CD4-positive, alpha-beta T cell treated with Interferon gamma for 1 hour (primary cell): ENCODE results near the gene PPDPF.
"Not testable (repeated sequence)": the region's sequence is repeated elsewhere in the genome, so short reads cannot be mapped to it uniquely, and the experiment has no call there.

Source experiments
- DNase-seq: peaks from one replicate; pipeline ENCODE4 v3.0.0-alpha.2; 2020

Gene PPDPF

GRCh38 chr20:63500902-63501817, 19.4 kb upstream of the PPDPF start:
- no peak for DNase-seq

GRCh38 chr20:63501818-63502670, 18.5 kb upstream of the PPDPF start:
- no peak for DNase-seq

DNA sequence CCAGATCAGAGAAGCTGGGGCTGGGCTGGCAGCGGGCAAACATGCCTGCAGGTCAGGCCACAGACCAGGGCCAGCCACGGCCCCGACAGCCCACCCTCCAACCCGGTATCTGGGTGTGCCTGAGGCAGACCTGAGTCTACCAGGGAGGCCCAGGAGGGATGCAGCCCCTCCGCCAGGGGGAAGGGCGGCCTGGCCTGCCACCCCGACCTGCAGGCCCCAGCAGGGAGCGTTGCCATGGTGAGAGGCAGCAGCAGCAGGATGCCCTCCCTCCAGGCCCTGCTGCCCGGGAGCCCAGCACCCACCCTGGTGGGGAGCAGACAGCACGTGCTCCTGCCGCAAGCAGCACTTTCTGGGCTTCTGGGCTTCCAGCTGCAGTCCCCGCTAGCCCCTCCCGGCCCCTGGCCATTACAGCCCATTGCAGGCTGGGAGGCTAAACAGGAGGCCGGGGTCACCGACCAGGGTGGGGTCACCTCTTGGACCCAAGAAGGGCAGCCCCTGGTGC, 17.8 kb upstream of the PPDPF start:
- no peak for DNase-seq

DNA sequence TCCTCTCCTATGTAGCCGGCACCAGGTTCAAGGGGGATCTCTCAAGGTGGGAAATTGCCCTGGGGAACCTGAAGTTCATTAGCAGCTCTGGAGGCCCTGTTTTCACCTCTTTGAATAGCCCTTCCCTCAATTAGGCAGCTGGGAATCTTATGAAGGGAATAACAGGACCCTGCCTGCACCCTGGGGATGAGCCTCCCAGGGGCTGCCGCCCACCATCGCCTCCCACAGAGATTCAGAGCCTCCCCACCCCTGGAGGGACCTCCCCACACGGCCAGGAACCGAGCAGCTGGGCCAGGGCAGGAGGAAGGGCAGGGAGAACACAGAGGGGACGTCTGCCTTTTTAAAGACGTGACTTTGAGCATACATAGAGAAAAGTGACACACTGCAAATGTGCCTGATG, 17.0 kb upstream of the PPDPF start:
- DNase-seq = no peak

DNA sequence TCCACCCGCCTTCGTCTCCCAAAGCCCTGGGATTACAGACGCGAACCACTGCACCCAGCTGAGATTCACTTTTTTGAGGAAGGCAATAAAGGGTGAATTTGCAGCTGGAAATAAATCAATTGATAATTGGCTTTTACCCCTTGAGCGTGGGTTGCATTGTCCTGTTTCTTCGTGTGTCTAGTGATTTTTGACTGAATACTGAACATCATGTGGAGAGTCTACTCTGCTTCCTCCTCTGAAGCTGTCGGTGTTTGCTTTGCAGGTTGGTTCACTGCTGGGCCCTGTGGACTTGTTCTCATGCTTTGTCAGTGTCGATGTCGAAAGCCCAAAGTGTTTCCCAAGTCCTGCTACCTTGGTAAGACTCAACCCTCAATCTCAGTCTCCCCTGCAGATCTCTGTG, 15.9 kb upstream of the PPDPF start:
- no peak for DNase-seq

- no peak for DNase-seq
These were observed 15.3 kb upstream of the PPDPF start for GRCh38 chr20:63505281-63505680.

GRCh38 chr20:63505723-63506122, 14.8 kb upstream of the PPDPF start:
- DNase-seq = no peak

DNA sequence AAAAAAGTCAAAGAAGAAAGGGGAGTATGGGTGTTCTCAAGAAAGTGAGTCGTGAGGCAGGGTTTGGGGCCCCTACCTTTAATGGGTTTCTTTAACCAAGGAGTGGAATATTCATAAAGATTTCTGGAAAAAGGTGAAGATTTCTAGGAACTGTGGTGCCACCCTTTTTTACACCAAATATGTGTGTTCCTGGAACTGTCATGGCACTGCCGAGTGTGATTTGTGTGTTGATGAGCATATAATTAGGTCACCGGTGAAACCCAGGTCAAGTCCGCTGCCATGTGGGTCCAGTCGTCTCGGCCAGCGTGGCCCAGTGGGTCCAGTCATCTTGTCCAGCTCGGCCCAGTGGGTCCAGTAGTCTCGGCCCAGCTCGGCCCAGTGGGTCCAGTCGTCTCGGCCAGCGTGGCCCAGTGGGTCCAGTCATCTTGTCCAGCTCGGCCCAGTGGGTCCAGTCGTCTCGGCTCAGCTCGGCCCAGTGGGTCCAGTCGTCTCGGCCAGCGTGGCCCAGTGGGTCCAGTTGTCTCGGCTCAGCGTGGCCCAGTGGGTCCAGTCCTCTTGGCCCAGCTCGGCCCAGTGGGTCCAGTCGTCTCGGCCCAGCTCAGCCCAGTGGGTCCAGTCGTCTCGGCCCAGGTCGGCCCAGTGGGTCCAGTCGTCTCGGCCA, 13.4 kb upstream of the PPDPF start:
- no peak for DNase-seq

DNA sequence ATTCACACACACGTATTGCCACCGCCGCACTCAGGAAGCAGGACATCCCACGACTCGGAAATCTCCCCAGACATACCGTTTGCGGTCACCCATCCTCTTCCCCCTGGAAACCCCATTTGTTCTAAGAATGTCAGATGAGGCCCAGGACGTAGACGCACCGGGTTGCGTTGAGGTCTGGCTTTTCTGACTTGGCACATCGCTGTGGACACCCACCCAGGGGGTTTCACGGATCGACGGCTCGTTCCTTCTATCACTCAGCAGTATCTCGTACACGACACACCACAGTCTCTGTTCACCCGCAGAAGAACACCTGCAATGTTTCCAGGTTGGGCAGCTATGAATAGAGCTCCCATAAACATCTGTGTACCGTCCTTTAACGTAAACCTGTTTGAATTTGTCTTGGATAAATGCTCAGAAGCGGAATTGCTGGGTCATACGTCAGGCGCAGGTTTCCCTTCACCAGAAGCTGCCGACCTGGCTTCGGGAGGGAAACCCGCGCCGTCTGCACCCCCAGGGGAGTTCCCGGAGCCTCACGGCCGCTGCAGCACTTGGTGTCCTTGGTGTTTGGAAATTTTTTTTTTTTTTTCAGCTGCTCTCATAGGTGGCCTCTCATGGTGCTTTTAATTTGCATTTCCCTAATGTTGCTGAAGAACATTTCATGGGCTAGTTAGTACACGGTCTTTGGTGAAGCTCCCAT, 12.3 kb upstream of the PPDPF start:
- DNase-seq = no peak

GRCh38 chr20:63509088-63509564, 11.4 kb upstream of the PPDPF start:
- DNase-seq = no peak

DNA sequence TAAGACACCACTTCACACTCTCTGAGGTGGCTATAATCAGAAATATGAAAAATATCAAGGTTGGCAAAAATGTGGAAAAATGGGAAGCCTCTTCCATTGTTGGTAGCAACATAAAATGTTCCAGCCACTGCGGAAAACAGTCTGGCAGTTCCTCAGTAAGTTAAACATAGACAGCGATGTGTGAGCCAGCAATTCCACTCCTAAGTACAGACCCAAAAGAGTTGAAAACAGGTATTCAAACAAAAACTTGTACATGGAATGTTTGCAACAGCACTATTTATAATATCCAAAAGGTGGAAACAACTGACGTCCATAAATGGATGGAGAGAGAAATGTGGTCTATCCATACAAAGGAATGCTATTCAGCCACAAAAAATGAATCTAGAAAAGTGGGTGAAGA, 7.4 kb upstream of the PPDPF start:
- DNase-seq = no peak

GRCh38 chr20:63514520-63514919, 6.0 kb upstream of the PPDPF start:
- not testable (repeated sequence) for DNase-seq

DNA sequence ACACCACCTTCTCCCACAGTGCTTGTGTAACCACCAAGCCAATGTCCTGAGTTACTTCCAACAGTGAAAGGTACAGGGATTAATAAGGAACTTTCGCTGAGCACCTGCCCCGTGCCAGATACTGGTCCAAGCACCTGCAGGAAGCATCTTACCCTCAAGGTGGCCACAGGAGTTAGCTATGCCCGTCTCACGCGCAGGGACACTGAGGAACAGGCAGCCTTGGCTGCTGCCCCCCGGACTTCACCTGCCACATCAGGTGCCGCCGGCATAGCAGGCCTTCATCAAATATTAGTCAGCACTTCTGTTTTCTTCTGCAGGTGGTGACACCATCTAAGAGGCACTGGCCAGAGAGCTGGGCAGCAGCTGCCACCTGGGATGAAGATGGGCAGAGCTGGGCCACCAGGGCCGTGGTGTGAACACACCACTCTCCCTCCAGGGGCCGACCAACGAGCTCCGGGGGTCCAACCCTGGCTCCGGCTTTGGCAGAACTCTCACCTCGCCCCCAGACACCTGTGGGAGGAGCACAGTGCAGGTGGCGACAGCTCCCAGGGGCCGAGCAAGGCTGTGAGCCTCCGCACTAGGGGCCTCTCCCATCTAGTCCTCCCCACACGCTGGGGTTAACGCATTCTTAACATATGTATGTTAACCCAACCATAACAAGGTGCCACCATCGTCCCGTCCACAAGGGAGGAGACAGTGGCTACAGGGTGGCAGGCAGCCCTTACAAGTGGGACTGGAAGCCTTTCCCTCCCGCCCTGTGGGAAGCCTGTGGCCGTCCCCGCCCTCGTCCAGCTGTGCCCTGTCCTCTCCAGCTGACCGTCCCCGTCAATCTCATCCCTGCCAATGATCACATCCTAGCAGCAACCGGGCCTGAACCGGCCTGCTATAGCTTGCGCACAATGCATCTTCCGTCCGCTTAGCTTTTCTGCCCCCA, 2.9 kb upstream of the PPDPF start:
- no peak for DNase-seq

- DNase-seq = no peak
These were observed 2.2 kb upstream of the PPDPF start for GRCh38 chr20:63518351-63518861.

GRCh38 chr20:63518946-63519667, 1.5 kb upstream of the PPDPF start:
- no peak for DNase-seq

DNA sequence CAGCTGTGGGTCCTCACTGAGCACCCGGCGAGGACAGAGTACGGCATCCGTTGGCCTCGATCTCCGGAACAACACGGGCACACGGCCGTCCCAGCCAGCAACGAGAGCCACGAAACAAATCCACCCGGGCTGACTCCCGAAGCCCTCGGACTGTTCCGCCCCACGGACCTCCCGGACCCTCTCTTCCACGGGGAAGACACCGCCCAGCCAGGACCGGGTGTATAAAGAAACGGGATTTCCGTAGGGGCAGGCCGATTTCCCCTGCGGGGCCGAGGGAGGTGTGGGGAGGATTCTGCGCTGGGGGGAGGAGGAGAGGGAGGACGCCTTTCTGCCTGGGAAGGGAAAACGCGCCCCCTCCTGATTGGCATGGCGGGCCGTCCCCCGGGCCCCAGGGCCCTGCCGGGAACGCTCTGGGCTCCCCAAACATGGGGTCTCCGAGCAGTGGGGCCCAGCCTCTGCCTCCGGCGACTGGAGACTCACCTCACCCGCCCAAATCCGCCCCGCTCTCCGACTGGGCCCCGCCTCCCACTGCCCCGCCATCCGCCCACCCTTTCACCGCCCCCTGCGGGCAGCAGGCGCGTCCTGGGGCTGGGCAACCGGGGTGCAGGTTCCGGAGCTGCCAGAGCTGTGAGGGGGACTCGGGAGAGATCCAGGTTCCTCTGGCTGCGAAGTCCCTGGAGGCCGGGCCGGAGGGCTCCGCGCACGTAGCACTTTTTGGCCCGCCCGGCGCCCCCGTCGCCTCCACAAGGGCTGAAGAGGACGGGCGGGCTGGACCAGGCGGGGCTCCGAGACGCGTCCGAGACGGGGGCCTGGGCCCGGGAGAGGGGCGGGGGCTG, 679 bp upstream of the PPDPF start:
- peak; percentile 65 for DNase-seq

GRCh38 chr20:63520934-63521601, 503 bp downstream of the PPDPF start:
- peak; percentile 53 for DNase-seq

- no peak for DNase-seq
These were observed 1.0 kb downstream of the PPDPF start for GRCh38 chr20:63521602-63522001.
